ENCODE data around the gene CROCC2.

- no peak for TF ChIP-seq CTCF (IDR thresholded peaks at IDR 0.05)
- TF ChIP-seq POLR2A (IDR thresholded peaks at IDR 0.05) = no peak
These were observed 88.2 kb downstream of the CROCC2 start for GRCh38 chr2:240994171-240994896.

All from heart left ventricle (tissue), 13 donors.